Coronary artery (tissue), 2 donors: ENCODE measurements around the gene ARID3C.

Source experiments
- DNase-seq: peaks from one replicate; pipeline ENCODE4 v3.0.0-alpha.2; 2017; ENCODE audit warnings: low spot score
- H3K27ac ChIP-seq, 2 donors: fragments of 200-600 bp; sonication (generic); one replicate each; pipeline ENCODE4 v1.5.1; 2016 to 2019
- H3K4me3 ChIP-seq: fragments of 200-600 bp; sonication (generic); 2 replicates; pipeline ENCODE4 v1.5.1; 2016; ENCODE audit warnings: mild to moderate bottlenecking, moderate library complexity
- TF ChIP-seq, protein P1 (sequence below): fragments of 200-600 bp; sonication (generic); IDR thresholded peaks from one replicate; pipeline ENCODE4 v1.5.1; 2019; ENCODE audit warnings: antibody characterized with exemption

The ARID3C gene

DNA sequence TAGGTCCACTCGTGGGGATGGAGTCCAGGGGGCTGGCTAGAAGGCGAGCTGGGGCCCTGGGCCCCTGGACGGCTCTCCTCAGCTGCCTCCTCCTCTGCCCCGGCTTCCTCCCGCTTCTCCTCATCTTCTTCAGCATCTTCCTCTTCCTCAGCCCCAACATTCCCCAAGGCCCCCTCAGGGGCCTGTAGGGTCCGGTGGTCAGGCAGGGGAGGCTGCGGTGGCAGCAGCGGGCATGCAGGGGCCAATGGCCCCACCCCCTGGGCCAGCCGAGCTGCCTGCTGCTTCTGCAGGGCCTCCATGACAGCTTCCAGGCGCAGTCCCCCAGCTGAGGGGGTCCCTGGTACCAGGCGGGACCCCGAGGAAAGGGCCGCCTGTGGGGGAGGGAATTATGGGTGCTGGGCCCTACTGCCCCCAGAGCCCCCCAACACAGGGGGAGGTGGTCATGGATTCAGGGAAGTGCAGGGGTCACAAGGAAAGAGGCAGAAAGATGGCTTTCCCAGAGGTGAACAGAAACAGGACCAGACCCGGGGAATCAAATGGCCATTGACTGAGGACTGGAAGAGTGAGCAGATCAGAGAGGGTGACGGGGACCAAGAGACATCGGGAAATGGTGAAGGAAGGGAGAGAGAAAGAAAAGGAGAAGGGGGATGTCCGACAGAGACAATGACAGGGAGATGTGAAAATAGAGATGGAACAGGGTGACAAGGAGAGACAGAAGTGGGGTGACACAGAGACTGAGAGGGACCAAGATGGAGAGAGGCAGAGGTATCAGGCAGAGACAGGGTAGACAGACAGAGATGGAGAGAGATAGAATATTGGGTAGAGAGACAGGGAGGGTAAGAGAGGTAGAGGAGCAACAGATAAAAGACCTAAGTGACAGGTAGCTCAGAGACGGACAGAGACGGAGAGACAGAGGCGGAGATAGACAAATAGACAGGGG lies 880 bp downstream of the ARID3C start:
- Histone ChIP-seq H3K27ac (no peak overlapping the region), H3K4me3 (peak overlapping the region; percentile 75)
- TF ChIP-seq, protein P1, sequence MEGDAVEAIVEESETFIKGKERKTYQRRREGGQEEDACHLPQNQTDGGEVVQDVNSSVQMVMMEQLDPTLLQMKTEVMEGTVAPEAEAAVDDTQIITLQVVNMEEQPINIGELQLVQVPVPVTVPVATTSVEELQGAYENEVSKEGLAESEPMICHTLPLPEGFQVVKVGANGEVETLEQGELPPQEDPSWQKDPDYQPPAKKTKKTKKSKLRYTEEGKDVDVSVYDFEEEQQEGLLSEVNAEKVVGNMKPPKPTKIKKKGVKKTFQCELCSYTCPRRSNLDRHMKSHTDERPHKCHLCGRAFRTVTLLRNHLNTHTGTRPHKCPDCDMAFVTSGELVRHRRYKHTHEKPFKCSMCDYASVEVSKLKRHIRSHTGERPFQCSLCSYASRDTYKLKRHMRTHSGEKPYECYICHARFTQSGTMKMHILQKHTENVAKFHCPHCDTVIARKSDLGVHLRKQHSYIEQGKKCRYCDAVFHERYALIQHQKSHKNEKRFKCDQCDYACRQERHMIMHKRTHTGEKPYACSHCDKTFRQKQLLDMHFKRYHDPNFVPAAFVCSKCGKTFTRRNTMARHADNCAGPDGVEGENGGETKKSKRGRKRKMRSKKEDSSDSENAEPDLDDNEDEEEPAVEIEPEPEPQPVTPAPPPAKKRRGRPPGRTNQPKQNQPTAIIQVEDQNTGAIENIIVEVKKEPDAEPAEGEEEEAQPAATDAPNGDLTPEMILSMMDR: no peak
- no peak for DNase-seq

DNA sequence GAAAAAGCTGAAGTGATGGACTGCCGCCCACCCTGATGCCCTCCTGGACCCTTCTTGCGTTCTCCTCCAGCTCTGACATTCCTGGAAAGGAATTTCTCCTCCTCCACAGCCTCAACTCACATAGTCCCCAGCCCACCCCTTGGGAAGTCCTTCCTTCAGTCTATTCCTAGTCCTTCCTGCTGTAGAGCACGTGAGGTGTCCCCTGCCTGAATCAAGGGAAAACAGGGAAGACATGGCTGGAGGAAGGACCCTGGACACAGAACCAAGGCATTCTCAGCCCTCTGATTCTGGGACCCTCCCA lies 3.7 kb downstream of the ARID3C start:
- no peak for DNase-seq
- TF ChIP-seq, protein P1: no peak
- H3K4me3 ChIP-seq: no peak overlapping the region
- no peak overlapping the region for H3K27ac ChIP-seq

DNA sequence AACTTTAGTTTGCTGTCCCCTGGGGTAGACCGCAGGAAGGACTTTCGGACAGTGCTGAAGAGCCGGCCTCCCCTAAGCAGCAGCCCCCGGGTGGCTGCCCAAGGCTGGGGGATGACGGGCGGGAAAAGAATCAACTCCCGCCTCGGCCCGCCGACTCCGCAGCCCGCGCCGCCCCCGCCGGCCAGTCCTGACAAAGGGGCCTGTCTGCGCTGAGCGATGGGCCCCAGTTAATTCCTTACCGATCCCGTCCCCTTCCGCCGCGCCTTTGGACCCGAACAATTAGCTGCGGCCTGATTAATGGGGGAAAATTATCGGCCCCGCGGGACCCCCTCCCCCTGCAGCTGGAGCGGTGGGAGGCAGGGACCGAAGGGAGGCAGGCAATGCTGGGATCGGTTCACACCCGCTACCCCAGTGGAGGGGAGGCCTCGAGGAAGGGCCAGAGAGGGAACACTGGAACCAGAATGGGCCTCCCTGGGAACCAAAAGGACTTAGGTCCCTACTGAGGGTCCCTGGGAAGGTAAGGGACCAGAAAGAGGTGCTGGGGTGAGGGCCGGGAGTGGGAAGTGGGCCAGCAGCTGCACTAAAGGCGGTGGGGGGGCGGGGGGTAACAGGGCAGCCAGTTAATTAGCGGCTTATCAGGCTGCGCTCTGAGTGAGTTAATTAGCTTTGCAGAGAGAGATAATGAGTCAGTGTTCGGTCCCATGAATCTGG lies 4.2 kb downstream of the ARID3C start:
- no peak for DNase-seq
- TF ChIP-seq, protein P1: no peak
- Histone ChIP-seq H3K4me3 (no peak overlapping the region), H3K27ac (no peak overlapping the region)

DNA sequence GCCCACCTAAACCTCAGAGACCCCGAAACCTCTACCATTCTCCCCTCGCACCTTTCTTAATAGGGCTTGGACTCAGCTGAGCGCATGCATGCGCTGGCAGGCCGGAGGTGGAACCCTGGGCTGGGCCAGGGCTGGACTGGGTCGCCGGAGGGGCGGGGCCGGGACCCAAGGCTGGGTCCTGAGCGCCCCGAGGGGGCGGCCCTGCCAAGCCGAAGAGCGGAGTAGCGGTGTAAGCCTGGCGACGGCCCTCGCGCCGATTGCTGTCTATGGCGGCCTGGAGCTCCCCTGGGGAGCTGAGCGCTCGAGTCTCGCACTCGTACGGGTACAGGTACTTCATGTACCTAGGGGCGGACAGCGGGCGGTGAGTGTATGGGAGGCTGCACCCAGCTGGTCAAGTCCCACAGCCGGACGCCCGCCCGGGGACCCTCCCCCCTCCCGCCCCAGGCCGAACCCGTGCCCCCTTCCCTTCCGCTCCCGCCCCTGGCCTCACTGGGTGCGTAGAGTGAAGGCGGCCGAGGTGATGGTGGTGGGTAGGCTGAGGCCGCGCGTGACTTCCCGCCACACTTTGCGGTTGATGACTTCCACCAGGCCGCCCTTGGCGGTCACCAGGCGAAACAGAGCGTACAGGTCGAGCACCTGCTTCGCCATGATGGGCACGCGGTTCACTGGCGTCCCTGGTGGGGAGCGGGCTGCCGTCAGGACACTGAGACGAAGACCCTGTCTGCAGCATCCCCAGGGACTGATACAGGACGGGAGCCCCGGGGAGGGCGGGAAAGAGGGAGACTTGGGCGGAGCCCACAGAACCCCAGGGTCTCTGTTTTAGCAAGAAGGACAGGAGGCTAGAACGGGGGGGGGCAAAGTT lies 5.3 kb downstream of the ARID3C start:
- Histone ChIP-seq H3K27ac (no peak overlapping the region), H3K4me3 (peak overlapping the region; percentile 52)
- TF ChIP-seq, protein P1: no peak
- no peak for DNase-seq

DNA sequence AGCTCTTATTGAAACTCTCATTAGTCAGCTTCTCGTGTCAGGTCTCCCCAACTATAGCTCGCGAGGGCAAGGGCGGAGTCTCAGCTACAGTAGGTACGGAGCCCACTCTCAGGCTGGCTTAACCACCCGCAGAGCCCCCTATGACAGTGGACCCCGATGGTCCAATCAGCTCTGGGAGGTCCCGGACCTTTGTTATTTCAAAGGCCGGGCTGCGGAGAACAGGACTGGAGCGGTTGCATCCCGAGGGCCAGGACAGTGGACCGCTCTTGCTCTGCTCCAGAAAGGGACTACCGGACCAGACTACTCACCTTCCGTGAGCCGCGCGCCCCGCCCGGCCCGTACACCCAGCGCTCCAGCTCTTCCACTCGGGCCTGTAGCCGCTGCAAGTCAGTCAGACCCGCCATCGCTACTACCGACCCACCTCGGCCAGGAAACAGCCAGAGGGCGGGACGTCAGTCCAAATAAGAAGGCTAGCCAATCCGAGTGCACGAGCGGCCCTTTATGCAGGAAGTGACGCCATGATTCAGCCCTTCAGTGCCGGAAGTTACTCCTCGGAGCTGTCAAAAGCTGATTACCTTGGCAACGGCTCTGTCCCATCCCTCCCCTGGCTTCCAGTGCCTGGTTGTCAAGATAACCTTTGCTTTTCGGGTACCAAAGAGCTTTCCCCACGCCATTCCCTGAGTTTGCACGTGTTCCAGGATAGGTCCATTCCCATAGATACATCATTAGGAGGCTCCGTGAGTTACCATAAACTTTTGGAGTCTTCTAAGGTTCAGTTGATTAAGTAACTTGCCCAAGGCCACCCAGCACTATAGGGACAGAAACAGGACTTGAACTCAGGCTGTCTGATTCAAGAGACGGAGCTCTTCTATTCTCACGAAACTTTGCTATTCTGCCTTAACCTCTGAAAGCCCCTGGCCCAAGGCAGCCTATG lies 8.5 kb downstream of the ARID3C start, which contains the start of gene DCTN3:
Gene DCTN3 (minus strand): TSS at position 435 of the 934 bp plus-strand sequence. CDS start 31 bp downstream, at position 404.
- H3K4me3 ChIP-seq: peak within 1 kb of the TSS; percentile 97
- peak within 1 kb of the TSS; percentile 26 to 72 for H3K27ac ChIP-seq
- DNase-seq: peak; percentile 96
- TF ChIP-seq, protein P1: no peak

DNA sequence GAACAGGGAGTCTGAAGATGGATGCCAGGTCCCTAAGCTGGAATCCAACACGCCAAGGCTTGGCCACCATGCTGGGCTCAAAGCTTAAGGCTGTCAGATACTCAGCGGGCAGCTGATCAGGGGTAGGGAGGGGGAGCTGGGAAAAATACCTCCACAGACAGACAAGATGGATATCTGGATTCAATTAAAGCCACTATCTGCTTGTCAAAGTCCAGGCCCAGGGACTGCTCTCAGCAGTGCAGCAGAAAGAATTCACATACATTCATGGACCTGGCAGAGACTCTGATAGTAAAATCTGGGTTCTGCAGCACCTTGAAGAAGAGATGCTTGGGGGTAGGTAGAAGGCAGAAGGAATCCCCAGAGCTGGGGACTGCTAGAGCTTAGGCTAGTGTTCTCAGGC lies 13.7 kb downstream of the ARID3C start:
- TF ChIP-seq, protein P1: no peak
- DNase-seq: no peak
- Histone ChIP-seq H3K4me3 (no peak overlapping the region), H3K27ac (no peak overlapping the region)
